HFF-Myc (cell line): ENCODE measurements around the gene PANK2.
"Not testable (repeated sequence)": the region's sequence is repeated elsewhere in the genome, so short reads cannot be mapped to it uniquely, and the experiment has no call there.

Source experiments
- DNase-seq: peaks from one replicate; pipeline ENCODE4 v3.0.0-alpha.2; 2011; ENCODE audit warnings: low read depth; ENCODE audit errors: extremely low read depth
- H3K4me3 ChIP-seq: replicated peaks from 2 replicates; pipeline ENCODE4 v1.5.1; 2011; ENCODE audit warnings: low read depth, mild to moderate bottlenecking, control low read depth, low read length
- CTCF ChIP-seq: IDR thresholded peaks from 2 replicates; pipeline ENCODE4 v1.5.1; 2012; ENCODE audit warnings: mild to moderate bottlenecking, low read depth, low read length, control low read depth; ENCODE audit errors: missing control alignments

Gene PANK2

GRCh38 chr20:3933218-3933617 lies 44.0 kb downstream of the PANK2 start:
- TF ChIP-seq CTCF: no peak
- H3K4me3 ChIP-seq: no peak overlapping the region
- no peak for DNase-seq

- no peak overlapping the region for H3K4me3 ChIP-seq
- DNase-seq: no peak
- no peak for TF ChIP-seq CTCF
Observed at GRCh38 chr20:3934624-3935023, 45.4 kb downstream of the PANK2 start.

- no peak overlapping the region for H3K4me3 ChIP-seq
- no peak for DNase-seq
- no peak for TF ChIP-seq CTCF
Observed at GRCh38 chr20:3935295-3935955, 46.2 kb downstream of the PANK2 start.

GRCh38 chr20:3935956-3936340 lies 46.8 kb downstream of the PANK2 start:
- no peak for TF ChIP-seq CTCF
- H3K4me3 ChIP-seq: no peak overlapping the region
- DNase-seq: no peak

- TF ChIP-seq CTCF: no peak
- no peak for DNase-seq
Observed at GRCh38 chr20:3937618-3938017, 48.4 kb downstream of the PANK2 start.

GRCh38 chr20:3940905-3941304 lies 51.7 kb downstream of the PANK2 start:
- H3K4me3 ChIP-seq: no peak overlapping the region
- DNase-seq: no peak
- TF ChIP-seq CTCF: no peak

More at GRCh38 chr20:3937618-3938017, 48.4 kb downstream of the PANK2 start:
- no peak overlapping the region for H3K4me3 ChIP-seq

- H3K4me3 ChIP-seq, DNase-seq: not testable (repeated sequence)
Observed at GRCh38 chr20:3946666-3947065, 57.5 kb downstream of the PANK2 start.
